HUES64 (cell line): Measurements from ENCODE around the gene GSDMA.
"Not testable (repeated sequence)": the region's sequence is repeated elsewhere in the genome, so short reads cannot be mapped to it uniquely, and the experiment has no call there.

ENCODE experiments used
- H3K27ac ChIP-seq: 2 replicates; pipeline ENCODE4 v1.7.0; 2013; ENCODE audit warnings: low read depth, low read length, inconsistent platforms
- H3K27me3 ChIP-seq: 2 replicates; pipeline ENCODE4 v1.6.1; 2013; ENCODE audit warnings: mild to moderate bottlenecking, low read length; ENCODE audit not compliant: insufficient read depth
- H3K36me3 ChIP-seq: 2 replicates; pipeline ENCODE4 v1.6.1; 2013; ENCODE audit warnings: mild to moderate bottlenecking, low read length; ENCODE audit not compliant: insufficient read depth
- H3K4me1 ChIP-seq: 2 replicates; pipeline ENCODE4 v1.6.1; 2013; ENCODE audit warnings: mild to moderate bottlenecking, low read length, moderate library complexity; ENCODE audit not compliant: insufficient read depth
- H3K4me3 ChIP-seq: 2 replicates; pipeline ENCODE4 v1.5.1; 2013; ENCODE audit warnings: mild to moderate bottlenecking, low read length, moderate library complexity
- H3K9ac ChIP-seq: 2 replicates; pipeline ENCODE4 v1.6.1; 2013; ENCODE audit warnings: mild to moderate bottlenecking, low read depth, low read length
- H3K9me3 ChIP-seq: 2 replicates; pipeline ENCODE4 v1.6.1; 2013; ENCODE audit warnings: low read depth, low read length; ENCODE audit not compliant: insufficient read depth
- WGBS: fragments of 150-250, 120-280 bp; methylation state at CpG from one replicate; pipeline ENCODE4 v1.1.7; 2013; ENCODE audit warnings: missing lambda C conversion rate; 5-methylcytosine and 5-hydroxymethylcytosine counted together

Gene GSDMA

GRCh38 chr17:39934324-39934723 is 28.5 kb upstream of the GSDMA start:
- no peak overlapping the region for H3K4me3 ChIP-seq
- 82% methylated on average over 5 of the region's 5 CpGs for WGBS
- no peaks in the 10 kb centered on the region for H3K9me3 ChIP-seq
- H3K9ac ChIP-seq, result no peak overlapping the region
- H3K4me1 ChIP-seq, result peaks cover 8% of the 10 kb centered on the region; the same call in 1 of the 2 replicates
- H3K27ac ChIP-seq, result no peak overlapping the region
- no peaks in the 10 kb centered on the region for H3K27me3 ChIP-seq
- H3K36me3 ChIP-seq, result no peaks in the 10 kb centered on the region

GRCh38 chr17:39935909-39936308 is 26.9 kb upstream of the GSDMA start:
- peaks cover 8% of the 10 kb centered on the region; the same call in 1 of the 2 replicates for H3K4me1 ChIP-seq
- no peaks in the 10 kb centered on the region for H3K27me3 ChIP-seq
- H3K4me3 ChIP-seq, result no peak overlapping the region
- H3K9ac ChIP-seq, result no peak overlapping the region
- no peaks in the 10 kb centered on the region for H3K9me3 ChIP-seq
- WGBS, result 80% methylated on average over 3 of the region's 3 CpGs
- H3K36me3 ChIP-seq, result no peaks in the 10 kb centered on the region
- H3K27ac ChIP-seq, result no peak overlapping the region

- 94% methylated on average over 3 of the region's 3 CpGs for WGBS
- peaks cover 8% of the 10 kb centered on the region; the same call in 1 of the 2 replicates for H3K4me1 ChIP-seq
- no peaks in the 10 kb centered on the region for H3K36me3 ChIP-seq
Measured at GRCh38 chr17:39937447-39937846, 25.4 kb upstream of the GSDMA start.

GRCh38 chr17:39938140-39938869 is 24.5 kb upstream of the GSDMA start:
- 85% methylated on average over 8 of the region's 8 CpGs for WGBS
- H3K9me3 ChIP-seq, result no peaks in the 10 kb centered on the region
- peaks cover 8% of the 10 kb centered on the region; the same call in 1 of the 2 replicates for H3K4me1 ChIP-seq
- H3K9ac ChIP-seq, result no peak overlapping the region
- H3K27ac ChIP-seq, result no peak overlapping the region
- no peaks in the 10 kb centered on the region for H3K36me3 ChIP-seq
- no peaks in the 10 kb centered on the region for H3K27me3 ChIP-seq
- H3K4me3 ChIP-seq, result no peak overlapping the region

More at GRCh38 chr17:39937447-39937846, 25.4 kb upstream of the GSDMA start:
- Histone ChIP-seq H3K4me3 (no peak overlapping the region), H3K9me3 (no peaks in the 10 kb centered on the region), H3K9ac (no peak overlapping the region), H3K27ac (no peak overlapping the region), H3K27me3 (no peaks in the 10 kb centered on the region)

- H3K9me3 ChIP-seq, result no peaks in the 10 kb centered on the region
Measured at GRCh38 chr17:39939106-39939505, 23.7 kb upstream of the GSDMA start.

GRCh38 chr17:39939588-39940419 is 23.0 kb upstream of the GSDMA start:
- H3K9me3 ChIP-seq, result no peaks in the 10 kb centered on the region
- 79% methylated on average over 6 of the region's 6 CpGs for WGBS
- no peaks in the 10 kb centered on the region for H3K4me1 ChIP-seq
- H3K9ac ChIP-seq, result no peak overlapping the region
- no peaks in the 10 kb centered on the region for H3K36me3 ChIP-seq
- H3K4me3 ChIP-seq, result no peak overlapping the region
- H3K27ac ChIP-seq, result no peak overlapping the region
- no peaks in the 10 kb centered on the region for H3K27me3 ChIP-seq

More at GRCh38 chr17:39939106-39939505, 23.7 kb upstream of the GSDMA start:
- no peak overlapping the region for H3K9ac ChIP-seq
- 94% methylated on average over 3 of the region's 3 CpGs for WGBS
- H3K4me3 ChIP-seq, result no peak overlapping the region
- no peaks in the 10 kb centered on the region for H3K27me3 ChIP-seq
- H3K36me3 ChIP-seq, result no peaks in the 10 kb centered on the region
- peaks cover 5% of the 10 kb centered on the region; the same call in 1 of the 2 replicates for H3K4me1 ChIP-seq
- H3K27ac ChIP-seq, result no peak overlapping the region

- no peaks in the 10 kb centered on the region for H3K9me3 ChIP-seq
- WGBS, result 95% methylated on average over 14 of the region's 14 CpGs
- H3K27me3 ChIP-seq, result no peaks in the 10 kb centered on the region
- H3K9ac ChIP-seq, result no peak overlapping the region
- H3K4me1 ChIP-seq, result no peaks in the 10 kb centered on the region
- no peaks in the 10 kb centered on the region for H3K36me3 ChIP-seq
- H3K27ac ChIP-seq, result no peak overlapping the region
- no peak overlapping the region for H3K4me3 ChIP-seq
Measured at GRCh38 chr17:39943702-39944392, 19.0 kb upstream of the GSDMA start.

- H3K27me3 ChIP-seq, result no peaks in the 10 kb centered on the region
- H3K27ac ChIP-seq, result no peak overlapping the region
- no peak overlapping the region for H3K4me3 ChIP-seq
- H3K4me1 ChIP-seq, result no peaks in the 10 kb centered on the region
- WGBS, result 91% methylated on average over 16 of the region's 16 CpGs
- no peak overlapping the region for H3K9ac ChIP-seq
- no peaks in the 10 kb centered on the region for H3K9me3 ChIP-seq
- no peaks in the 10 kb centered on the region for H3K36me3 ChIP-seq
Measured at GRCh38 chr17:39944393-39944711, 18.5 kb upstream of the GSDMA start.

GRCh38 chr17:39946551-39947330 is 16.1 kb upstream of the GSDMA start:
- no peaks in the 10 kb centered on the region for H3K9me3 ChIP-seq
- H3K27ac ChIP-seq, result no peak overlapping the region
- no peak overlapping the region for H3K9ac ChIP-seq
- H3K4me3 ChIP-seq, result no peak overlapping the region
- H3K36me3 ChIP-seq, result no peaks in the 10 kb centered on the region
- peaks cover 11% of the 10 kb centered on the region for H3K27me3 ChIP-seq
- H3K4me1 ChIP-seq, result no peaks in the 10 kb centered on the region
- WGBS, result 92% methylated on average over 15 of the region's 15 CpGs

- not testable (repeated sequence) for H3K4me1 ChIP-seq, H3K4me3 ChIP-seq, H3K27ac ChIP-seq, H3K36me3 ChIP-seq, H3K9ac ChIP-seq, H3K9me3 ChIP-seq
- H3K27me3 ChIP-seq, result peaks cover 17% of the 10 kb centered on the region
- 88% methylated on average over 5 of the region's 5 CpGs for WGBS
Measured at GRCh38 chr17:39948489-39948828, 14.3 kb upstream of the GSDMA start.
